HG02763 (cell line): Measurements from ENCODE around the gene EML6.

Experiments
- ATAC-seq: cut with Tn5 transposase; IDR thresholded peaks from one replicate; pipeline ENCODE4 v1.9.1; 2021; ENCODE audit warnings: mild to moderate bottlenecking, moderate library complexity; ENCODE audit not compliant: unreplicated experiment

EML6 gene

GRCh38 chr2:54902763-54903162 lies 179.3 kb downstream of the EML6 start:
- ATAC-seq: no peak

DNA sequence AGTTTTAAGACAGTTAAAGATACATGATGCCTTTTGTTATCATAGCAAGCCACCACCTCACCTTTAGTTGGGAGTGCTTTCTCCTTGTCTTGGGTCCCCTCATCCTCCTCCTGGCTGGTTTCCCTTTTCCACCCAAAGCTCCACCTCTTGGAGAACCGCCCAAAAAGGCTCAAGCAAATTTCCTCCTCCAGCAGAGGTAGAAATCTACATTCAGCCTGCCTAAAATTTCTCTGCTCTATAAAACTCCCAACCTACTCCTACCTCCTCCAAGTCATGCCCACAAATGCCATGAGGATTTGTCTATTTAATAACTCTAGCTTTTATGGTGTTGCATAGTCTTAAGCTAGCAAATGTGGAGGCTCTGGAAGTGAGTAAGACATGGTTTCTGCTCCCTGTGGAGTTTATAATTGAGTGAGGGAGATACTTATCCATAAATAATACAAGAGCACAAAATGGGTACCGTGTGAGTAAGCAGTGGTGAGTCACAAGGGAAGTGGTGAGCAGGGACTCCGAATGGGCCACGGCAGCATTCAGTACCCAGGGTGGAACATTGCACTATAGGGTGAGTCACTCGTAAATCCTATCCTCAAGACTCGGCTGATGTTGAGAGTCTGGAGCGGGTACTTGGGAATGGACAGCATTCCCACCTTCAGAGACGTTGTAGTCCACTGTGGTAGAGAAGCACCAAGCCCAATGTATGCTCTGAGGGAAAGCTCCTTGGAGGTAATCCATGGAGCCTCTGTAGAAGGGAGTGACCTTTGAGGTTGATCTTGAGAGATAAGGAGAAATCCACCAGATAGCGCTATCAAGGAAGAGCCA lies 180.5 kb downstream of the EML6 start:
- no peak for ATAC-seq

DNA sequence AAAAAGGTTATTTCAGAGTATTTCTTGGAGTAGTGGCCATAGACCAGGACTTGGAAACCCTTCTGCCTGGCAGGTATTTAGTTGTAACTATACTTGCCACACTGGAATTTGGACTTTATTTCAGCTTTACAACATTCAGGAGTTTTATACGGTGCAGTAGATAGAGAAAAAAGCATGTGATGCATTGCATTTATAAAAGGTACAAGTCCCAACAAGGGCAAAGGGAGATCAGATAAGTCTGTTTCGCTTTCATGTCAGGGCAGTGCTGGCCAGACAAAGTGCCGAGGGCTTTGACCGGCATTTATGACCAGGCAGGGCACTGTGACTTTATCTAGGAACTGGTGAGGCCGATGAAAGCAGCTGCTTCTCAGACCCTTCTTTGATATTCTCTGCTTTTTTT lies 181.4 kb downstream of the EML6 start:
- ATAC-seq: no peak

GRCh38 chr2:54906716-54907115 lies 183.3 kb downstream of the EML6 start:
- ATAC-seq: no peak

- ATAC-seq: no peak
Measured at GRCh38 chr2:54907663-54908062, 184.2 kb downstream of the EML6 start.

GRCh38 chr2:54908591-54908990 lies 185.1 kb downstream of the EML6 start:
- ATAC-seq: no peak

GRCh38 chr2:54909001-54909400 lies 185.5 kb downstream of the EML6 start:
- no peak for ATAC-seq

DNA sequence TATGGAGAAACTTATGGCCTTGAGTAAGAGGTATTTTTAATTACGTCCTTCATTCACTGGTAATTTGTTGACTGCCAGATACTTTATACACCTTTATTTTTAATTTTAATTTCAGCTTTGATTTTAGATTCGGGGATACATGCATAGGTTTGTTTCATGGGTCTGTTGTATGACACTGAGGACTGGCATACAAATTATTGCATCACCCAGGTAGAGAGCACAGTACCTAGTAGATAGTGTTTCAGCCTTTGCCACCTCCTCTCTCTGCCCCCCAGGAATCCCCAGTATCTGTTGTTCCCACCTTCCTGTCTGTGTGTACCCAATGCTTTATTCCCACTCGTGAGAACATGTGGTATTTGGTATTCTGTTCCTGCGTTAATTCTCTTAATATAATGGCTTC lies 188.8 kb downstream of the EML6 start:
- no peak for ATAC-seq

DNA sequence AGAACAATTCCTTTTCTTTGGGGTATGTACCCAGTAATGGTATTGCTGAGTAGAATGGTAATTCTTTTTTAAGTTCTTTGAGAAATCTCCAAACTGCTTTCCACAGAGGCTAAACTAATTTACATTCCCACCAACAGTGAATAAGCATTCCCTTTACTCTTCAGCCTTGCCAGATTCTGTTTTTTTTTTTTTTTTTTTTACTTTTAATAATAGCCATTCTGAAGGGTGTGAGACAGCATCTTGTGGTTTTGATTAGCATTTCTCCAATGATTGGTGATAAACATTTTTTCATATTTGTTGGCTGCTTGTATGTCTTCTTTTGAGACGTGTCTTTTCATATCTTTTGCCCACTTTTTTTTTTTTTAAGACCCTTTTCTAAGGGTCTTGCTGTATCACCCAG lies 189.4 kb downstream of the EML6 start:
- ATAC-seq: no peak

GRCh38 chr2:54914637-54915036 lies 191.2 kb downstream of the EML6 start:
- ATAC-seq: no peak

- no peak for ATAC-seq
Measured at GRCh38 chr2:54915101-54915500, 191.6 kb downstream of the EML6 start.

- ATAC-seq: no peak
Measured at GRCh38 chr2:54916637-54917036, 193.2 kb downstream of the EML6 start.

- ATAC-seq: no peak
Measured at GRCh38 chr2:54918647-54919280, 195.3 kb downstream of the EML6 start.

DNA sequence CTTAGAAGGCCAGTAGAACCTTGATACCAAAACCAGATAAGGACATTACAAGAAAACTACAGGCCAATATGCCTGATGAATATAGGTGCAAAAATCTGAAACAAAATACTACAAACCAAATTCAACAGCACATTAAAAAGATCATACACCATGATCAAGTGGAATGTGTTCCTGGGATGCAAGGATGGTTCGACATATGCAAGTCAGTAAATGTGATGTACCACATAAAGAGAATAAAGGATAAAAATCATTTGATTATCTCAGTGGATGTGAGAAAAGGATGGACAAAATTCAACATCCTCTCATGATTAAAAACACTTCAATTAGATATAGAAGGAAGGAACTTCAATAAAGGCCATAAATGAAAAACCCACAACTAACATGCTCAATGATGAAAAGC lies 197.2 kb downstream of the EML6 start:
- no peak for ATAC-seq

- no peak for ATAC-seq
Measured at GRCh38 chr2:54924121-54924520, 200.7 kb downstream of the EML6 start.

- ATAC-seq: no peak
Measured at GRCh38 chr2:54925022-54925421, 201.6 kb downstream of the EML6 start.

DNA sequence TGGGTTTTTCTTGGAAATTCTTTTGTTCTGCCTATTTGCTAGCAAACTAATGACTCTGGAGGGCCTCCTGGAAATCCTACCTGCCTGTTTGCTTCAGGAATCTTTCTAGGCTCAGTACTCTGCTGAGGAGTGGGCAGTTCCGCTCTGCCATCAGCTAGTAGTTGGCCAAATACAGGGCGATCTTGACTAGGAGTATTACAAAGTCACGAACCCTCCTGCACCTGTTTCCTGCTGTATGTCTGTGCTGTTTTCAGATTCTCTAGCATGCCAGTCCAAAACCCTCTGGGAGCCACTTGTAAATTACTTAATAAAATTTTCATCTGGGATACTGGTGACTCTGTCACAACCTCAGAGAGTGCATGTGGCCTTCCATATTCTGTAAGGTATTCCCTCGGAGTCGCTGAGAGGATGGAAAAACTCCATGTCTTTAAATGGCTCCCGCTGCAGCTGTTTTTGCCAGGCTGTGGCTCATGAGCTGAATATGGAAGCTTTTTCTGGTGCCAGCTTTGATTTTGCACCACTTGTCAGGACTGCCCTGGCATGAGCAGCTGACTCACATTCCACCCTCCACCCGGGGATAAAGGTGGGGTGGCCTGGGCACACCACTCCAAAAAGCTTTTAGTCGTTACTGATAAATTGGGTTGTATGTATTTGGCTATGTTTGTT lies 203.8 kb downstream of the EML6 start:
- ATAC-seq: no peak

DNA sequence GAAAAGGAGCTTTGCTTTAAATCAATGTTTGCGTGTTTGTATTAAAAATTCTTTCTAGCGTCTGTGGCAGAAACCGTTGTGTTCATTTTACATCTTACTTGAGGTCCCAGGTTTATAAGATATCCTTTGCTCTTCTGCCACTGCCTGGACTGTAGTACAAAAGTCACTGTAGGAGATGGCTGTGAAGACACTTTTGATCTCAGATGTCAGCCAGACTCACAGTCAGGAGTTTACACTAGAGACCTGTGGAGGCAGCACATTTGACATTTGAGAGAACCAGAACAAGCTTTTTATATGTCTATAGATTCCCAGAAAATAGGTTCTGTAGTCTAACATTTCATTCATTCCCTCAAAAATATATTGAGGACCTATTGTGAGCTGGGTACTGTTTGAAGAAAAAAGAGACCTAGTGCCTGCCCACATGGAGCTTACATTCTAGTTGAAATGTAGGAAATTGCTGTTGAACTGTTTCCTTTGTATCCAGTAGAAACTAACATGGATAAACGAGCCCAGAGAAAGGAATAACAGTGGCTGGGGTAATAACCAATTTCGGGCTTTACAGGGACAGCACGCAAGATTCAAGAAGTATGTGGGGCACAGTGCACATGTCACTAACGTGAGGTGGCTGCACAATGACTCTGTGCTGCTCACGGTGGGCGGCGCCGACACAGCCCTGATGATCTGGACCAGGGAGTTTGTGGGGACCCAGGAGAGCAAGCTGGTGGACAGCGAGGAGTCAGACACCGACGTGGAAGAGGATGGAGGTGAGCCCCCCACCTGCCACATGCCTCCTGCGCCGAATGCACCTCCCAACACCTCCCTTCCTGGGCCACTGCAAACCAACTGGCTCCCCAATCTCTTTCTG lies 204.5 kb downstream of the EML6 start:
- ATAC-seq: no peak

DNA sequence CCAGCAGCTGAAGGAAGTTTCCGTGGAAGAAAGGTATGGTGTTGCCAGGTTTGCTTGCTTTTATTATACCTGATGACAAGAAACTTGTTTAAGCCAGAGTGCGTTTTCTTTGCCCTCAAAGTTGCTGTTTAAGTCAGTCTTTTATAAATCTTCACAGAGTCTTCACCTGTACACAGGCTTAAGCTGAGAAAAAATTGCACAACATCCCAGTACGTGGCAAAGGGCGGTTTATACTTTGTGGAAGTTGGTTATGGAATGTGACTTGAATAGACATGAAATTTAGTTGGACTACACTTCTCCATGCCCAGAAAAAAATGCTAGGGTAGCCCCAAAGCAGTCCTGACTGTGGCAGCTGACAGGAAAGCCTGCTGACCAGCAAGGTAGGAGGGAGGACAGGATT lies 205.3 kb downstream of the EML6 start:
- no peak for ATAC-seq

DNA sequence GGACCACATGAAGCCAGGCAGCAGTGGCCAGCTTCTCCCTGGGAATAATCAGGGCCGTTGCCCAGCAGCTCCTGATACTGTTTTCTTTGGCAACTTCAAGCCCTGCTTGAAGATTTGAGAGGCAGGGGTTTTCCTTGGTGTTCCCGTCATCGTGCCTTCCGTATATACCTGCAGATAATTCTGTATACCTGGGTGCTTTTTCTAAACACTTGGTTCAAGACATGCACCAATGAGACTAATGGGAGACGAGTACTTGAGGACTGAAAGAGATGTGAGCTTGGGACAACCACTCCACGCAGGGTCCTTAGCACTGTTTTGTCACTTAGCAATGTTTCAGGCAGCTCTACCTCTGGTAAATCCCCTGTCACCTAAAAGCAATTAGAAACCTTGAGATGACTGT lies 208.0 kb downstream of the EML6 start:
- ATAC-seq: no peak

DNA sequence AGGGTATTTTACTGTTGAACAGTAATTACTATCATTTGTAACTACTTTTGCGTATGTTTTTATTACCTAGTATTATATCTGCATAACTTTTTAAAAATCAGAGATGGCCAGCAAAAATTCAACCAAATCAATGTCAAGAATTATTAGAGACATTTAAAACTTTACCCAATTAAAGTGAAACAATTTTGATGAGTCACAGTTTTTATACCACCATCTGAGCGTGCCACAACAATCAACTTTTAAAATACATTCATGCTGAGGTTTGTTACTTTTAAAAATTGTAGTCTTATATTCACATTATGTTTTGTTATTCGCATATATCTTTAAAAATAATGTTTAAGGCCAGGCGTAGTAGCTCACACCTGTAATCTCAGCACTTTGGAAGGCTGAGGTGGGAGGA lies 211.9 kb downstream of the EML6 start:
- no peak for ATAC-seq
